Mesendoderm (in vitro differentiated cells): ENCODE data around the gene WNT8A. TPM values are rescaled to one million over a fixed set of nuclear protein-coding genes. Genes with fewer than 3 reads are reported as not detected.

Experiments
- DNase-seq: peaks from one replicate; pipeline ENCODE4 v3.0.0; 2013
- H2AK5ac ChIP-seq: 2 replicates; pipeline ENCODE4 v1.6.1; 2013; ENCODE audit warnings: low read length, inconsistent platforms
- H2BK120ac ChIP-seq: 2 replicates; pipeline ENCODE4 v1.6.1; 2013; ENCODE audit warnings: low read depth, mild to moderate bottlenecking, low read length, moderate library complexity, mixed read lengths
- H2BK15ac ChIP-seq: replicated peaks from 2 replicates; pipeline ENCODE4 v1.6.1; 2013; ENCODE audit warnings: low read depth, mild to moderate bottlenecking, moderate library complexity
- H2BK5ac ChIP-seq: 2 replicates; pipeline ENCODE4 v1.6.1; 2013; ENCODE audit warnings: low read length, inconsistent platforms
- H3K18ac ChIP-seq: 2 replicates; pipeline ENCODE4 v1.6.1; 2013; ENCODE audit warnings: mild to moderate bottlenecking, low read length, mixed read lengths
- H3K23ac ChIP-seq: one replicate; pipeline ENCODE4 v1.6.1; 2013; ENCODE audit warnings: low read length
- H3K27ac ChIP-seq: 2 replicates; pipeline ENCODE4 v1.5.1; 2013; ENCODE audit warnings: low read depth, mild to moderate bottlenecking, inconsistent platforms, low read length, moderate library complexity
- H3K27me3 ChIP-seq: 2 replicates; pipeline ENCODE4 v1.6.1; 2013; ENCODE audit warnings: low read length, control low read depth, mild to moderate bottlenecking, inconsistent platforms; ENCODE audit not compliant: insufficient read depth, poor library complexity
- H3K36me3 ChIP-seq: 2 replicates; pipeline ENCODE4 v1.6.1; 2013; ENCODE audit warnings: low read length, inconsistent platforms; ENCODE audit not compliant: control insufficient read depth, insufficient read depth
- H3K4ac ChIP-seq: one replicate; pipeline ENCODE4 v1.6.1; 2013; ENCODE audit warnings: low read depth, mild to moderate bottlenecking, low read length, moderate library complexity
- H3K4me1 ChIP-seq: 2 replicates; pipeline ENCODE4 v1.6.1; 2013; ENCODE audit warnings: low read depth, low read length, inconsistent platforms; ENCODE audit not compliant: control insufficient read depth
- H3K4me2 ChIP-seq: 2 replicates; pipeline ENCODE4 v1.6.1; 2013; ENCODE audit warnings: low read length
- H3K4me3 ChIP-seq: 2 replicates; pipeline ENCODE4 v1.5.1; 2013; ENCODE audit warnings: mild to moderate bottlenecking, low read length
- H3K56ac ChIP-seq: one replicate; pipeline ENCODE4 v1.6.1; 2013; ENCODE audit warnings: low read length
- H3K79me1 ChIP-seq: 2 replicates; pipeline ENCODE4 v1.6.1; 2013; ENCODE audit warnings: low read length, inconsistent platforms
- H3K79me2 ChIP-seq: 2 replicates; pipeline ENCODE4 v1.6.1; 2013; ENCODE audit warnings: mild to moderate bottlenecking, low read length; ENCODE audit not compliant: control insufficient read depth, insufficient read depth
- H3K9ac ChIP-seq: 2 replicates; pipeline ENCODE4 v1.6.1; 2013; ENCODE audit warnings: low read length, inconsistent platforms
- H4K5ac ChIP-seq: one replicate; pipeline ENCODE4 v1.6.1; 2013; ENCODE audit warnings: low read length
- H4K8ac ChIP-seq: one replicate; pipeline ENCODE4 v1.6.1; 2013; ENCODE audit warnings: low read depth, mild to moderate bottlenecking, control low read depth, low read length, moderate library complexity
- WGBS: extraction: QIAGEN DNeasy Blood & Tissue Kit; methylation state at CpG from one replicate; pipeline ENCODE4 v1.1.7; 2013; ENCODE audit warnings: low lambda C conversion rate, missing lambda C conversion rate; ENCODE audit not compliant: insufficient coverage; ENCODE audit errors: extremely low coverage; 5-methylcytosine and 5-hydroxymethylcytosine counted together
- small RNA-seq: library from polyadenylated mRNA; stranded (forward); fragments of <200 nt; extraction: miRNeasy Mini kit (QIAGEN cat#:217004); gene quantifications from one replicate; pipeline ENCODE3, GENCODE V24; 2013; ENCODE audit not compliant: insufficient read depth

Gene WNT8A

DNA sequence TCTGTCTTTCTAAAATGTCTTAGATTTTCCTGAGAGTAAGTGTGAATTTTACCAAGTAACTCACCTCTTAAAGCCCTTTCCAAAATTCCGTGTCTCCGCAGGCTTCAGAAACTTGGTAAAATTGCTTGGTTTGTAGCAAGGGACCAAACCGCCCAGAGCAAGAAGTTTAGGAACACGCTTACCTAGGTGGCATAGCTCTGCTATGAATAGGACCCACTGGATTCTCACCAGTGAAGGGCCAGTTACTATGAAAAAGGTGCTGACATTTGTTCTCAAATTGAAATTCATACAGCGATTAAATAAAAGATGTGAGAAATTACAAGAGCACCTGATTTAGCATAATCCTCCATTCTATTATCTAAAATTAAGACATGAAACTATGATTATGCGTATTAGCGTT, 48.7 kb downstream of the WNT8A start:
- Histone ChIP-seq H2BK15ac (no peak overlapping the region), H3K79me1 (no peaks in the 10 kb centered on the region), H3K4me3 (no peak overlapping the region), H3K36me3 (no peaks in the 10 kb centered on the region), H4K8ac (no peak overlapping the region), H3K27me3 (no peaks in the 10 kb centered on the region), H2BK120ac (peak overlapping the region; percentile 61), H3K18ac (no peak overlapping the region), H2BK5ac (no peak overlapping the region), H3K79me2 (no peaks in the 10 kb centered on the region), H3K27ac (no peak overlapping the region), H3K56ac (no peak overlapping the region), H3K9ac (no peak overlapping the region), H3K4me1 (no peaks in the 10 kb centered on the region), H2AK5ac (no peak overlapping the region), H3K4ac (no peak overlapping the region), H4K5ac (no peak overlapping the region), H3K4me2 (no peak overlapping the region), H3K23ac (no peak overlapping the region)
- no peak for DNase-seq
- no CpG with 5 or more reads among the region's 7 CpGs for WGBS

DNA sequence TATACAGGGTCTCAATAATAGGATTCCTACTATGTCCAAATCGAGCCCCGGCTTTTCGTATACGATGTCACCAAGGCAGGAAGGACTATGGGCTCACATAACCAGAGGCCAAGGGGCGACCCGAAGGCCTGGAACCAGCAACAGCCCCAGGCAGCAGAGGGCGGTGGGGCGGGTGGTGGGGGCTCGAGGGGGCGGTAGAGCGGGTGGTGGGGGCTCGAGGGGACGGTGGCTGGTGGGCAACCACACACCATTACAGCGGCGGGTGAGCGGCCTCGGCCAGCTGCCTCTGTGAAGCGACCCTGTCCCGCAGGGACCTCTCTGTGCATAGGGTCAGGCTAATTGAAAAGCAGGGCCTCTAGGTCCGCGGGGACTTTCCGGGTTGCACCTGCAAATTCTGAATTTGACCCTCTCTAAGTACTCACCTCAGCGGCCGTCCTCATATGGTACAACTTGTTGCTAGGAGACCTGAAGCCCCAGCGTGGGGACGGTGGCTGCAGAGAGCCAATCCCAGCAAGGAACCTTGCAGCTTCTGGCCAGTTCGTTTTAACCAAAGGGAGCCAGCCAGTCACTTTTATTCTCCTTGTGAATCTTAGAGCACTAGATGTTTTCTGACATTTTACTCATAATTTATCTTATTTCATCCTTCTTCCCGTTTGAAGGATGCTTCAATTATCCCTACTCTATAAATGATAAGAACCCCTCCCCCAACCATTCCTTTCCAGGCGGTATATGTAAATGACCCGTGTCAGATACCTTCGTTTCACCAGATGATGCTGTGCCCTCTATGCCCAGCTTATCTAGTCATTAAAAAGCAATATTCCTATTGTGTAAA, 55.3 kb downstream of the WNT8A start, which contains the start of gene NME5:
Gene NME5 (minus strand): TSS at position 480 of the 832 bp plus-strand sequence. CDS start 648 bp downstream, outside the sequence.
- peak; percentile 88 for DNase-seq
- Histone ChIP-seq H3K9ac (peak within 1 kb of the TSS; percentile 37), H3K27me3 (no peaks in the 10 kb centered on the region), H3K79me2 (no peaks in the 10 kb centered on the region), H3K56ac (no peak within 1 kb of the TSS), H3K4me2 (peak within 1 kb of the TSS; percentile 49), H3K27ac (no peak within 1 kb of the TSS), H3K4ac (no peak within 1 kb of the TSS), H2BK15ac (no peak within 1 kb of the TSS), H3K79me1 (no peaks in the 10 kb centered on the region), H2BK120ac (no peak within 1 kb of the TSS), H3K23ac (no peak within 1 kb of the TSS), H3K36me3 (no peaks in the 10 kb centered on the region), H4K8ac (peak within 1 kb of the TSS; percentile 81), H2BK5ac (no peak within 1 kb of the TSS), H3K4me1 (no peaks in the 10 kb centered on the region), H3K18ac (no peak within 1 kb of the TSS), H3K4me3 (peak within 1 kb of the TSS; percentile 50), H4K5ac (no peak within 1 kb of the TSS), H2AK5ac (no peak within 1 kb of the TSS)
- no CpG with 5 or more reads among the region's 31 CpGs for WGBS

DNA sequence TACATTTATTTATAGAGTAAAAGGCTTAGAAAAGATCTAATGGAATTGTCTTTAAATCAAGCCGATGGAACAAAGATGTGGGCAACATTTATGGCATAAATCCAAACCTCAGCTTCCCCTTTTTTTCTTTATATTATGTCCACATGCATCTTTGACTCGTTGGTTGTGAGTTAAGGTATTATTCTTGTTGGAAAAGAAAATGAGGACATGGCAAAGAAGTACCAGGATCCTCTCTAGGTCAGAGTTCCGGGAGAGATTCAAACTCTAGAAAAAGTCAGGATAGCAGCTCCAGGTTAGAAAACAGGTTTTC, 55.9 kb downstream of the WNT8A start:
- Histone ChIP-seq H3K4me1 (no peaks in the 10 kb centered on the region), H2BK15ac (no peak overlapping the region), H3K9ac (no peak overlapping the region), H3K36me3 (no peaks in the 10 kb centered on the region), H3K4ac (no peak overlapping the region), H3K27ac (no peak overlapping the region), H3K27me3 (no peaks in the 10 kb centered on the region), H3K4me2 (no peak overlapping the region), H2AK5ac (no peak overlapping the region), H4K5ac (no peak overlapping the region), H3K56ac (no peak overlapping the region), H3K79me1 (no peaks in the 10 kb centered on the region), H3K18ac (no peak overlapping the region), H3K23ac (no peak overlapping the region), H4K8ac (no peak overlapping the region), H2BK120ac (no peak overlapping the region), H3K4me3 (no peak overlapping the region), H2BK5ac (no peak overlapping the region), H3K79me2 (no peaks in the 10 kb centered on the region)
- DNase-seq, result no peak
- WGBS, result no CpG with 5 or more reads among the region's 3 CpGs

GRCh38 chr5:138140268-138140667, 56.4 kb downstream of the WNT8A start:
- no peak overlapping the region for H3K27ac ChIP-seq
- H2BK120ac ChIP-seq, result no peak overlapping the region
- H3K36me3 ChIP-seq, result no peaks in the 10 kb centered on the region
- no peak overlapping the region for H4K8ac ChIP-seq
- no peak overlapping the region for H3K18ac ChIP-seq
- no peaks in the 10 kb centered on the region for H3K4me1 ChIP-seq
- H2AK5ac ChIP-seq, result no peak overlapping the region
- no peak overlapping the region for H2BK5ac ChIP-seq
- no peaks in the 10 kb centered on the region for H3K79me2 ChIP-seq
- no peak overlapping the region for H3K4me3 ChIP-seq
- H3K4ac ChIP-seq, result no peak overlapping the region
- no peak overlapping the region for H3K23ac ChIP-seq
- H4K5ac ChIP-seq, result no peak overlapping the region
- no peaks in the 10 kb centered on the region for H3K79me1 ChIP-seq
- no peaks in the 10 kb centered on the region for H3K27me3 ChIP-seq
- H2BK15ac ChIP-seq, result no peak overlapping the region
- no peak overlapping the region for H3K4me2 ChIP-seq
- H3K9ac ChIP-seq, result no peak overlapping the region
- DNase-seq, result no peak
- WGBS, result no CpG with 5 or more reads among the region's 4 CpGs
- no peak overlapping the region for H3K56ac ChIP-seq

Small RNA genes lying within 50 kb of the gene (small RNA-seq; reads per million reads assigned to genes)
- not detected for gene RNU6-1148P
- 0.54 reads per million for gene RNU6-460P
- gene RNU6-888P, result not detected
